ENCODE results near the gene CACYBP. TPM values are rescaled to one million over a fixed set of nuclear protein-coding genes. Genes with fewer than 3 reads are reported as not detected.

CACYBP gene
- total and polyA plus RNA-seq, 2 donors (not counting 3 experiments of a cell fraction or from before 2014, with no cell fraction given) = 29.5 to 149 TPM

GRCh38 chr1:174988539-174988938 is 11.2 kb upstream of the CACYBP start:
- DNase-seq (ENCODE audit: low read depth, low spot score) (no peak), FAIRE-seq (no peak)
- H3K27me3 ChIP-seq (ENCODE audit: control insufficient read depth in 2 of 2, insufficient read depth in 2 of 2, low read length in 2 of 2) = no peaks in the 10 kb centered on the region
- H3K79me2 ChIP-seq (ENCODE audit: control insufficient read depth, insufficient read depth, low read length) = no peaks in the 10 kb centered on the region
- H3K9me1 ChIP-seq (replicated peaks; ENCODE audit: control insufficient read depth, extremely low read depth, insufficient read depth, low read length) = no peaks in the 10 kb centered on the region
- no peaks in the 10 kb centered on the region for H3K9me3 ChIP-seq (replicated peaks; ENCODE audit: control insufficient read depth, insufficient read depth, low read length)
- H3K36me3 ChIP-seq (ENCODE audit: control insufficient read depth in 2 of 2, extremely low read depth in 1 of 2, insufficient read depth in 2 of 2, low read length in 2 of 2) = no peaks in the 10 kb centered on the region
- no peak overlapping the region for H2AFZ ChIP-seq (ENCODE audit: low read depth, low read length)
- TF ChIP-seq JUN (IDR thresholded peaks at IDR 0.05; ENCODE audit: borderline replicate concordance, insufficient read depth, insufficient read length, low read depth) (no peak), MYC (IDR thresholded peaks at IDR 0.05; ENCODE audit: low read depth, low read length) (no peak), FOS (IDR thresholded peaks at IDR 0.05; ENCODE audit: borderline replicate concordance, insufficient read depth, low read length) (no peak), POLR2AphosphoS5 (IDR thresholded peaks at IDR 0.05; ENCODE audit: insufficient read depth, low read depth, low read length) (no peak), EZH2 (IDR thresholded peaks at IDR 0.05; ENCODE audit: borderline replicate concordance, low read depth, low read length, severe bottlenecking) (no peak), GATA2 (IDR thresholded peaks at IDR 0.05; ENCODE audit: insufficient read depth, insufficient read length, low read depth, low read length) (no peak), POLR2A (IDR thresholded peaks at IDR 0.05; ENCODE audit: low read depth, low read length) (no peak), CTCF (IDR thresholded peaks at IDR 0.05; ENCODE audit: extremely low read depth in 1 of 2, insufficient read depth in 1 of 2, low read depth in 1 of 2, low read length in 2 of 2) (no peak)
- TF ChIP-seq, protein P1, sequence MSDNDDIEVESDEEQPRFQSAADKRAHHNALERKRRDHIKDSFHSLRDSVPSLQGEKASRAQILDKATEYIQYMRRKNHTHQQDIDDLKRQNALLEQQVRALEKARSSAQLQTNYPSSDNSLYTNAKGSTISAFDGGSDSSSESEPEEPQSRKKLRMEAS (IDR thresholded peaks at IDR 0.05; ENCODE audit: insufficient read depth, insufficient read length) = no peak
- H4K20me1 ChIP-seq (replicated peaks; ENCODE audit: control insufficient read depth, extremely low read depth, insufficient read depth, low read length) = no peaks in the 10 kb centered on the region
- ChIA-PET CTCF (interaction anchor here (1.4 to 2.0 kb wide), 2 partner anchors 9 to 726 kb away, joined by 3 to 17 read pairs; no protein-coding TSS in a partner anchor), POLR2A (no interaction called here)
- intact Hi-C loops (cut with micrococcal nuclease) (no loop called here), dilution Hi-C loops (cut with MboI; ENCODE audit: extremely low pct_ligation_motif_present, low sequenced_read_pairs) (no loop called here)
- no peak overlapping the region for H3K27ac ChIP-seq (ENCODE audit: insufficient read depth, low read depth, low read length)
- H3K4me1 ChIP-seq (ENCODE audit: control insufficient read depth, extremely low read depth, insufficient read depth, low read length) = peaks cover 12% of the 10 kb centered on the region
- no peak overlapping the region for H3K4me2 ChIP-seq (ENCODE audit: insufficient read depth, low read length)
- no peak overlapping the region for H3K4me3 ChIP-seq (replicated peaks in 1 of 3; ENCODE audit: insufficient read depth in 1 of 3, low read depth in 1 of 3, low read length in 3 of 3)
- no peak overlapping the region for H3K9ac ChIP-seq (replicated peaks; ENCODE audit: extremely low read depth, insufficient read depth, low read length)
- BruUV-seq (replicated peaks) = no TSS peak
